K562 (cell line): Measurements from ENCODE around the gene CPED1. TPM values are rescaled to one million over a fixed set of nuclear protein-coding genes. Genes with fewer than 3 reads are reported as not detected.
A peak's percentile ranks its signal among the peaks of the same experiment; 100 is the strongest.

Experiments
- BRD4 ChIP-seq: fragments of 200-600 bp; sonication (generic); IDR thresholded peaks from 2 replicates; pipeline ENCODE4 v1.6.1; 2017; ENCODE audit warnings: inconsistent platforms
- BRD9 ChIP-seq: fragments of 450-650 bp; IDR thresholded peaks from 2 replicates; pipeline ENCODE4 v1.6.1; 2018; ENCODE audit warnings: low read depth; ENCODE audit not compliant: partially characterized antibody
- CBFA2T3 ChIP-seq: fragments of 450-650 bp; IDR thresholded peaks from 2 replicates; pipeline ENCODE4 v1.6.1; 2017
- DMBX1 ChIP-seq: fragments of 250-450 bp; sonication (Bioruptor Pico); IDR thresholded peaks from 2 replicates; pipeline ENCODE4 v1.8.0; 2022; ENCODE audit warnings: inconsistent platforms, mild to moderate bottlenecking, moderate library complexity, borderline replicate concordance
- ETV1 ChIP-seq: fragments of 450-650 bp; conservative IDR thresholded peaks from 2 replicates; pipeline ENCODE4 v1.6.1; 2016; ENCODE audit warnings: missing genetic modification characterization, control low read depth, low read depth, missing compliant biosample characterization
- FOXJ3 ChIP-seq: sonication (generic); formaldehyde crosslinking; IDR thresholded peaks from 2 replicates; pipeline ENCODE4 v1.4.0; 2020; ENCODE audit warnings: mild to moderate bottlenecking, missing genetic modification reagents
- L3MBTL2 ChIP-seq: fragments of 450-650 bp; IDR thresholded peaks from 2 replicates; pipeline ENCODE4 v1.6.1; 2016; ENCODE audit warnings: mild to moderate bottlenecking, moderate library complexity
- MEF2A ChIP-seq: IDR thresholded peaks from 2 replicates; pipeline ENCODE4 v1.6.1; 2011; ENCODE audit warnings: low read depth, mild to moderate bottlenecking, low read length, moderate library complexity; ENCODE audit not compliant: control insufficient read depth
- NR2F6 ChIP-seq: fragments of 450-650 bp; formaldehyde crosslinking; IDR thresholded peaks from 2 replicates; pipeline ENCODE4 v1.4.0; 2020; ENCODE audit warnings: mild to moderate bottlenecking
- PHF21A ChIP-seq: fragments of 450-650 bp; IDR thresholded peaks from 2 replicates; pipeline ENCODE4 v1.6.1; 2017; ENCODE audit warnings: low read depth, borderline replicate concordance
- PHF8 ChIP-seq: fragments of 200-600 bp; sonication (generic); IDR thresholded peaks from 2 replicates; pipeline ENCODE4 v1.6.1; 2012; ENCODE audit warnings: mixed run types, mild to moderate bottlenecking, inconsistent platforms, low read length, moderate library complexity, borderline replicate concordance
- RBM34 ChIP-seq: fragments of 200-400 bp; formaldehyde crosslinking; IDR thresholded peaks from 2 replicates; pipeline ENCODE4 v1.6.1; 2018; ENCODE audit warnings: low read length, borderline replicate concordance; ENCODE audit not compliant: insufficient read depth
- SMAD3 ChIP-seq: fragments of 450-650 bp; formaldehyde crosslinking; conservative IDR thresholded peaks from 2 replicates; pipeline ENCODE4 v1.4.0; 2020; ENCODE audit warnings: mild to moderate bottlenecking
- ZBTB7A ChIP-seq: IDR thresholded peaks from 2 replicates; pipeline ENCODE4 v1.6.1; 2011; ENCODE audit warnings: low read depth, mild to moderate bottlenecking, low read length, moderate library complexity, borderline replicate concordance; ENCODE audit not compliant: control insufficient read depth
- ZNF239 ChIP-seq: fragments of 250-450 bp; sonication (Bioruptor Pico); IDR thresholded peaks from 2 replicates; pipeline ENCODE4 v1.4.0; 2020; ENCODE audit warnings: mild to moderate bottlenecking
- ZNF263 ChIP-seq: sonication (generic); formaldehyde crosslinking; IDR thresholded peaks from 2 replicates; pipeline ENCODE4 v1.8.0; 2022; ENCODE audit warnings: mild to moderate bottlenecking, missing genetic modification reagents, borderline replicate concordance
- ZNF76 ChIP-seq: fragments of 250-450 bp; sonication (Bioruptor Pico); IDR thresholded peaks from 2 replicates; pipeline ENCODE4 v1.4.0; 2020; ENCODE audit warnings: mild to moderate bottlenecking, moderate library complexity, borderline replicate concordance
- ZNF830 ChIP-seq: fragments of 250-450 bp; sonication (Bioruptor Pico); IDR thresholded peaks from 2 replicates; pipeline ENCODE4 v1.5.0; 2021; ENCODE audit warnings: mild to moderate bottlenecking
- polyA plus RNA-seq, 8 experiments: library from polyadenylated mRNA; depleted of rRNA in 4 of 8; stranded (reverse) in 5 of 8; unstranded in 3 of 8; fragments of >200 nt; fragmentation: Nextera tagmentation in 2 of 8; fragmentation: Illumina TruSeq in 1 of 8; extraction: Ambion mirVana in 2 of 8; extraction: Trizol in 1 of 8; gene quantifications; 2 replicates each; pipeline versions ENCODE4 v1.2.1 to v1.2.3, GENCODE V29; 2011 to 2014; ENCODE audit warnings: inconsistent platforms in 1 of 8, missing spikeins in 1 of 8
- total RNA-seq, 7 experiments: library from RNA; depleted of rRNA in 6 of 7; stranded (reverse); fragments of >200 nt in 6 of 7; fragmentation: Illumina TruSeq in 2 of 7; extraction: Trizol in 2 of 7; gene quantifications; 2 replicates each; pipeline versions ENCODE4 v1.2.1 to v1.2.3, GENCODE V29; 2011 to 2021; ENCODE audit warnings: low replicate concordance in 1 of 7
- TF ChIP-seq, protein P1 (sequence below): fragments of 250-450 bp; sonication (Bioruptor Pico); IDR thresholded peaks from 2 replicates; pipeline ENCODE4 v1.6.1; 2021; ENCODE audit warnings: mild to moderate bottlenecking
- TF ChIP-seq, protein P2 (sequence below): fragments of 250-450 bp; sonication (Bioruptor Pico); IDR thresholded peaks from 2 replicates; pipeline ENCODE4 v1.8.0; 2022; ENCODE audit warnings: inconsistent platforms
- TF ChIP-seq, protein P3 (sequence below): fragments of 200-800 bp; sonication (Bioruptor generic); IDR thresholded peaks from 2 replicates; pipeline ENCODE4 v1.6.1; 2017; ENCODE audit warnings: missing genetic modification characterization, missing compliant biosample characterization
- TF ChIP-seq, protein P4 (sequence below): fragments of 250-450 bp; sonication (Bioruptor Pico); IDR thresholded peaks from 2 replicates; pipeline ENCODE4 v1.4.0; 2020; ENCODE audit warnings: mild to moderate bottlenecking, moderate library complexity

CPED1 gene
- total and polyA plus RNA-seq, 9 of the 15 experiments (the other 6 are each of a cell fraction or from before 2014, with no cell fraction given) = 195 to 393 (median 290) TPM

DNA sequence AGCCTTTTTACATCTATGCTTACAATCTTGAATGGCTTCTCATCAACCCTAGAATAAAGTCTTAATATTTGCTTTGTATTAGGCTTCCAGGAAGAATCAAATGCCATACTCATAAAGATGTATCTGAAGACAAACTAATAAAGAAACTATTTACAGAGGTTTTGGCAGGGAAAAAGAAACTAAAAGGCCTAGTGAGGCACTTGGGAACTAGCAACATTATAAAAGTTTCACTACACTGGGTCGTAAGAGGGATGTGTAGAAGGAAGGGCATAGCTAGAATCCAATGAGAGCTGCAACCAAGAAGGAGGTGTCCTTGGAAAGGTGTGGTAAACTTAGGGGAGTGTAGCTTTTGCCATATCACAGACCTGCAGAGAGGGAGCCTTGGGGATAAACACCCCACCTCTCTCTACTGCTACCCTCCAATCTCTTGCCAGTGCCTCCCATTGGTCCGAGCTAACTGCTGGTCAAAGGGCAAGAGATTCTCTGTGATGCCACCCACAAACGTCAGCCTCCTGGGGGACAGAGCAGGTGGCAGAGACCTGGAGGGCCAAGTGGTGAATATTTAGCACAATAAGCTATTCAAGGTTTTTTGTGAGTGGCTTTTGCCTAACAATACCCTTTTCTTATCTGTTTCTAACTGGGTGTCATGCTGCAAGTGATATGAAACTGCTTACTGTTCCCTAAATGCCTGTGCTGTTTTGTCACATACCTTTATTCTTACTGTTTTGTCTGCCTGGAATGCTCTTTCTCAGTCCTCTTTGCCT lies 60.7 kb downstream of the CPED1 start (continued):
- TF ChIP-seq, protein P1, sequence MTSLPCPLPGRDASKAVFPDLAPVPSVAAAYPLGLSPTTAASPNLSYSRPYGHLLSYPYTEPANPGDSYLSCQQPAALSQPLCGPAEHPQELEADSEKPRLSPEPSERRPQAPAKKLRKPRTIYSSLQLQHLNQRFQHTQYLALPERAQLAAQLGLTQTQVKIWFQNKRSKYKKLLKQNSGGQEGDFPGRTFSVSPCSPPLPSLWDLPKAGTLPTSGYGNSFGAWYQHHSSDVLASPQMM (CRISPR knock-in tag) = no peak
- TF ChIP-seq DMBX1 (CRISPR knock-in tag) (peak; percentile 90), FOXJ3 (CRISPR knock-in tag) (no peak), ZBTB7A (no peak), ZNF76 (CRISPR knock-in tag) (peak; percentile 72; the same call in 1 of the 2 replicates), RBM34 (no peak), ETV1 (tag) (no peak), ZNF239 (CRISPR knock-in tag) (peak; percentile 61), ZNF830 (CRISPR knock-in tag) (no peak), BRD4 (no peak), BRD9 (no peak), L3MBTL2 (peak; percentile 47), PHF8 (no peak), PHF21A (no peak), CBFA2T3 (peak; percentile 94), ZNF263 (no peak; the same call in 1 of the 2 replicates), MEF2A (no peak), NR2F6 (CRISPR knock-in tag) (no peak), SMAD3 (CRISPR knock-in tag) (peak; percentile 64; the same call in 1 of the 2 replicates)
- TF ChIP-seq, protein P2, sequence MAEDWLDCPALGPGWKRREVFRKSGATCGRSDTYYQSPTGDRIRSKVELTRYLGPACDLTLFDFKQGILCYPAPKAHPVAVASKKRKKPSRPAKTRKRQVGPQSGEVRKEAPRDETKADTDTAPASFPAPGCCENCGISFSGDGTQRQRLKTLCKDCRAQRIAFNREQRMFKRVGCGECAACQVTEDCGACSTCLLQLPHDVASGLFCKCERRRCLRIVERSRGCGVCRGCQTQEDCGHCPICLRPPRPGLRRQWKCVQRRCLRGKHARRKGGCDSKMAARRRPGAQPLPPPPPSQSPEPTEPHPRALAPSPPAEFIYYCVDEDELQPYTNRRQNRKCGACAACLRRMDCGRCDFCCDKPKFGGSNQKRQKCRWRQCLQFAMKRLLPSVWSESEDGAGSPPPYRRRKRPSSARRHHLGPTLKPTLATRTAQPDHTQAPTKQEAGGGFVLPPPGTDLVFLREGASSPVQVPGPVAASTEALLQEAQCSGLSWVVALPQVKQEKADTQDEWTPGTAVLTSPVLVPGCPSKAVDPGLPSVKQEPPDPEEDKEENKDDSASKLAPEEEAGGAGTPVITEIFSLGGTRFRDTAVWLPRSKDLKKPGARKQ (CRISPR knock-in tag) = no peak
- TF ChIP-seq, protein P3, sequence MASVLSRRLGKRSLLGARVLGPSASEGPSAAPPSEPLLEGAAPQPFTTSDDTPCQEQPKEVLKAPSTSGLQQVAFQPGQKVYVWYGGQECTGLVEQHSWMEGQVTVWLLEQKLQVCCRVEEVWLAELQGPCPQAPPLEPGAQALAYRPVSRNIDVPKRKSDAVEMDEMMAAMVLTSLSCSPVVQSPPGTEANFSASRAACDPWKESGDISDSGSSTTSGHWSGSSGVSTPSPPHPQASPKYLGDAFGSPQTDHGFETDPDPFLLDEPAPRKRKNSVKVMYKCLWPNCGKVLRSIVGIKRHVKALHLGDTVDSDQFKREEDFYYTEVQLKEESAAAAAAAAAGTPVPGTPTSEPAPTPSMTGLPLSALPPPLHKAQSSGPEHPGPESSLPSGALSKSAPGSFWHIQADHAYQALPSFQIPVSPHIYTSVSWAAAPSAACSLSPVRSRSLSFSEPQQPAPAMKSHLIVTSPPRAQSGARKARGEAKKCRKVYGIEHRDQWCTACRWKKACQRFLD (CRISPR knock-in tag) = no peak
- TF ChIP-seq, protein P4, sequence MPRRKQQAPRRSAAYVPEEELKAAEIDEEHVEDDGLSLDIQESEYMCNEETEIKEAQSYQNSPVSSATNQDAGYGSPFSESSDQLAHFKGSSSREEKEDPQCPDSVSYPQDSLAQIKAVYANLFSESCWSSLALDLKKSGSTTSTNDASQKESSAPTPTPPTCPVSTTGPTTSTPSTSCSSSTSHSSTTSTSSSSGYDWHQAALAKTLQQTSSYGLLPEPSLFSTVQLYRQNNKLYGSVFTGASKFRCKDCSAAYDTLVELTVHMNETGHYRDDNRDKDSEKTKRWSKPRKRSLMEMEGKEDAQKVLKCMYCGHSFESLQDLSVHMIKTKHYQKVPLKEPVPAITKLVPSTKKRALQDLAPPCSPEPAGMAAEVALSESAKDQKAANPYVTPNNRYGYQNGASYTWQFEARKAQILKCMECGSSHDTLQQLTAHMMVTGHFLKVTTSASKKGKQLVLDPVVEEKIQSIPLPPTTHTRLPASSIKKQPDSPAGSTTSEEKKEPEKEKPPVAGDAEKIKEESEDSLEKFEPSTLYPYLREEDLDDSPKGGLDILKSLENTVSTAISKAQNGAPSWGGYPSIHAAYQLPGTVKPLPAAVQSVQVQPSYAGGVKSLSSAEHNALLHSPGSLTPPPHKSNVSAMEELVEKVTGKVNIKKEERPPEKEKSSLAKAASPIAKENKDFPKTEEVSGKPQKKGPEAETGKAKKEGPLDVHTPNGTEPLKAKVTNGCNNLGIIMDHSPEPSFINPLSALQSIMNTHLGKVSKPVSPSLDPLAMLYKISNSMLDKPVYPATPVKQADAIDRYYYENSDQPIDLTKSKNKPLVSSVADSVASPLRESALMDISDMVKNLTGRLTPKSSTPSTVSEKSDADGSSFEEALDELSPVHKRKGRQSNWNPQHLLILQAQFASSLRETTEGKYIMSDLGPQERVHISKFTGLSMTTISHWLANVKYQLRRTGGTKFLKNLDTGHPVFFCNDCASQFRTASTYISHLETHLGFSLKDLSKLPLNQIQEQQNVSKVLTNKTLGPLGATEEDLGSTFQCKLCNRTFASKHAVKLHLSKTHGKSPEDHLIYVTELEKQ (CRISPR knock-in tag) = 0 out of 2 replicates have a peak, but pooled peaks have one; percentile 8
